ENCODE results near the gene LRRC73.

DNA sequence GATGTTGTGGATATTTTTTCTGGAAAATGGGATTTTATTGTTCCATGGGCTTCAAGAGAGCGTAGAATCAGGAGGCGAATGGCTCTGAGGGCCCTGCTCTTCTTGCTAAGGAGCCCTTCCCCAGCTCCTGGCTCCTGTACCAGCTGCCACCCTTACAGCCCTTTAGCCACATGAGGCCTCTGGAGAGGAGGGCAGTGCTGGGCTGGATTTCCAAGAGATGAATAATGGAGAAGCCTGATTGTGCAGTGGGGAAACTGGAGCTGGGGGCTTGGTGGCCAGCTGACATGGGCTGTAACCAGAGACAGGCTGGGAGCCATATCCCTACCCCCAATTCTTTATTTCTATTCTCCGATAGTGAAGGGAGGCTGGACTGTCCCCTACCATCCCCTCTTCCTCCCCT is 9.2 kb downstream of the LRRC73 start:
- TF ChIP-seq, protein P1, sequence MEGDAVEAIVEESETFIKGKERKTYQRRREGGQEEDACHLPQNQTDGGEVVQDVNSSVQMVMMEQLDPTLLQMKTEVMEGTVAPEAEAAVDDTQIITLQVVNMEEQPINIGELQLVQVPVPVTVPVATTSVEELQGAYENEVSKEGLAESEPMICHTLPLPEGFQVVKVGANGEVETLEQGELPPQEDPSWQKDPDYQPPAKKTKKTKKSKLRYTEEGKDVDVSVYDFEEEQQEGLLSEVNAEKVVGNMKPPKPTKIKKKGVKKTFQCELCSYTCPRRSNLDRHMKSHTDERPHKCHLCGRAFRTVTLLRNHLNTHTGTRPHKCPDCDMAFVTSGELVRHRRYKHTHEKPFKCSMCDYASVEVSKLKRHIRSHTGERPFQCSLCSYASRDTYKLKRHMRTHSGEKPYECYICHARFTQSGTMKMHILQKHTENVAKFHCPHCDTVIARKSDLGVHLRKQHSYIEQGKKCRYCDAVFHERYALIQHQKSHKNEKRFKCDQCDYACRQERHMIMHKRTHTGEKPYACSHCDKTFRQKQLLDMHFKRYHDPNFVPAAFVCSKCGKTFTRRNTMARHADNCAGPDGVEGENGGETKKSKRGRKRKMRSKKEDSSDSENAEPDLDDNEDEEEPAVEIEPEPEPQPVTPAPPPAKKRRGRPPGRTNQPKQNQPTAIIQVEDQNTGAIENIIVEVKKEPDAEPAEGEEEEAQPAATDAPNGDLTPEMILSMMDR (IDR thresholded peaks at IDR 0.05; ENCODE audit: low read depth, low read length): no peak
- TF ChIP-seq, protein P2, sequence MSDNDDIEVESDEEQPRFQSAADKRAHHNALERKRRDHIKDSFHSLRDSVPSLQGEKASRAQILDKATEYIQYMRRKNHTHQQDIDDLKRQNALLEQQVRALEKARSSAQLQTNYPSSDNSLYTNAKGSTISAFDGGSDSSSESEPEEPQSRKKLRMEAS (IDR thresholded peaks at IDR 0.05; ENCODE audit: low read depth, low read length): no peak
- TF ChIP-seq POLR2A (IDR thresholded peaks at IDR 0.05; ENCODE audit: extremely low read depth, insufficient read length): no peak
- TF ChIP-seq MYC (IDR thresholded peaks at IDR 0.05; ENCODE audit: low read depth, low read length): no peak
